Measurements from ENCODE around the gene OSTM1. TPM values are rescaled to one million over a fixed set of nuclear protein-coding genes. Genes with fewer than 3 reads are reported as not detected.

OSTM1 gene
- total and polyA plus RNA-seq, 2 of the 13 experiments (the other 11 are each of a cell fraction or from before 2014, with no cell fraction given): 8.7 to 20.5 TPM

GRCh38 chr6:108123481-108123929, 49.0 kb upstream of the OSTM1 start:
- FAIRE-seq (no peak), DNase-seq (ENCODE audit: low spot score) (no peak), ATAC-seq (no peak; the same call in 2 of the 3 replicates)
- no peaks in the 10 kb centered on the region for H3K79me2 ChIP-seq (ENCODE audit: insufficient read depth, low read length)
- no peaks in the 10 kb centered on the region for H3K9me3 ChIP-seq (ENCODE audit: low read length)
- no peak overlapping the region for H3K4me3 ChIP-seq (replicated peaks in 1 of 3; ENCODE audit: insufficient read depth in 1 of 3, low read depth in 2 of 3, low read length in 3 of 3)
- peaks cover 40% of the 10 kb centered on the region for H3K4me1 ChIP-seq (ENCODE audit: insufficient read depth, low read length)
- intact Hi-C loops (cut with micrococcal nuclease; ENCODE audit: unreplicated experiment): no loop called here
- in situ Hi-C loops (cut with HindIII; ENCODE audit: extremely low pct_ligation_motif_present, low pct_unique_long_range_greater_than_20kb): no loop called here
- H3K4me2 ChIP-seq (ENCODE audit: low read depth, low read length): no peak overlapping the region
- H3K36me3 ChIP-seq (replicated peaks in 1 of 2; ENCODE audit: control insufficient read depth in 1 of 2, insufficient read depth in 2 of 2, low read length in 2 of 2): no peaks in the 10 kb centered on the region
- BruUV-seq (replicated peaks): no TSS peak
- H3K27ac ChIP-seq (ENCODE audit: extremely low read length, insufficient read depth, low read length): no peak overlapping the region
- 18% methylated on average over 7 of the region's 13 CpGs for WGBS (ENCODE audit: low lambda C conversion rate)
- H2AFZ ChIP-seq (ENCODE audit: low read length): no peak overlapping the region
- CTCF ChIA-PET (ENCODE audit: low intra/inter-chr PET ratio, low total read pairs): no interaction called here
- no peak overlapping the region for H3K9ac ChIP-seq (ENCODE audit: insufficient read depth, low read depth, low read length)
- TF ChIP-seq BHLHE40 (IDR thresholded peaks at IDR 0.05; ENCODE audit: low read length): peak; percentile 76
- no peak for TF ChIP-seq ZNF34 (CRISPR knock-in tag; IDR thresholded peaks at IDR 0.05; ENCODE audit: borderline replicate concordance)
- POLR2A ChIA-PET: no interaction called here
- peaks cover 4 to 54% of the 10 kb centered on the region in 2 experiments; a peak in 4 of 5 replicates for H3K27me3 ChIP-seq (ENCODE audit: control insufficient read depth in 1 of 2, insufficient read depth in 2 of 2, low read length in 2 of 2)
- no peaks in the 10 kb centered on the region for H4K20me1 ChIP-seq (ENCODE audit: insufficient read depth, low read length)

GRCh38 chr6:108121612-108122011, 47.1 kb upstream of the OSTM1 start:
- Histone ChIP-seq H3K36me3 (replicated peaks in 1 of 2; ENCODE audit: control insufficient read depth in 1 of 2, insufficient read depth in 2 of 2, low read length in 2 of 2) (no peaks in the 10 kb centered on the region), H4K20me1 (ENCODE audit: insufficient read depth, low read length) (no peaks in the 10 kb centered on the region), H3K4me2 (ENCODE audit: low read depth, low read length) (no peak overlapping the region), H3K79me2 (ENCODE audit: insufficient read depth, low read length) (no peaks in the 10 kb centered on the region), H3K27me3 (ENCODE audit: control insufficient read depth in 1 of 2, insufficient read depth in 2 of 2, low read length in 2 of 2) (peaks cover 5 to 71% of the 10 kb centered on the region in 2 experiments), H3K4me1 (ENCODE audit: insufficient read depth, low read length) (peaks cover 27% of the 10 kb centered on the region), H3K27ac (ENCODE audit: extremely low read length, insufficient read depth, low read length) (no peak overlapping the region), H3K9me3 (ENCODE audit: low read length) (no peaks in the 10 kb centered on the region), H2AFZ (ENCODE audit: low read length) (no peak overlapping the region), H3K4me3 (replicated peaks in 1 of 3; ENCODE audit: insufficient read depth in 1 of 3, low read depth in 2 of 3, low read length in 3 of 3) (no peak overlapping the region), H3K9ac (ENCODE audit: insufficient read depth, low read depth, low read length) (no peak overlapping the region)
- WGBS (ENCODE audit: low lambda C conversion rate): 31% methylated on average over 10 of the region's 10 CpGs
- DNase-seq (ENCODE audit: low spot score): no peak
- ChIA-PET CTCF (ENCODE audit: low intra/inter-chr PET ratio, low total read pairs) (no interaction called here), POLR2A (no interaction called here)
- BruUV-seq (replicated peaks): no TSS peak
- no peak for ATAC-seq
- in situ Hi-C loops (cut with HindIII; ENCODE audit: extremely low pct_ligation_motif_present, low pct_unique_long_range_greater_than_20kb) (no loop called here), intact Hi-C loops (cut with micrococcal nuclease; ENCODE audit: unreplicated experiment) (no loop called here)
- no peak for FAIRE-seq
- TF ChIP-seq LBX2 (CRISPR knock-in tag; IDR thresholded peaks at IDR 0.05; ENCODE audit: borderline replicate concordance) (no peak), ZKSCAN8 (CRISPR knock-in tag; IDR thresholded peaks at IDR 0.05; ENCODE audit: borderline replicate concordance) (no peak), ZNF414 (CRISPR knock-in tag; IDR thresholded peaks at IDR 0.05) (no peak), TP53 (CRISPR knock-in tag; conservative IDR thresholded peaks at IDR 0.05) (no peak), RAD51 (IDR thresholded peaks at IDR 0.05; ENCODE audit: borderline replicate concordance) (no peak), ZNF225 (CRISPR knock-in tag; IDR thresholded peaks at IDR 0.05) (no peak), POGK (CRISPR knock-in tag; conservative IDR thresholded peaks at IDR 0.05) (no peak), ZNF713 (CRISPR knock-in tag; IDR thresholded peaks at IDR 0.05) (no peak), ZNF530 (CRISPR knock-in tag; IDR thresholded peaks at IDR 0.05; ENCODE audit: low read depth) (no peak), KAT2B (IDR thresholded peaks at IDR 0.05; ENCODE audit: borderline replicate concordance, low read depth, low read length) (no peak), ZMYM3 (CRISPR knock-in tag; IDR thresholded peaks at IDR 0.05) (no peak), SALL2 (CRISPR knock-in tag; IDR thresholded peaks at IDR 0.05) (no peak)
